Lower leg skin (tissue), 3 donors: ENCODE measurements around the gene UNC5A.

ENCODE experiments used
- POLR2A ChIP-seq, 2 donors: fragments of 450-650 bp; IDR thresholded peaks; one replicate each; pipeline ENCODE4 v1.6.1; 2016 to 2017; ENCODE audit warnings: antibody characterized with exemption in 2 of 2, mild to moderate bottlenecking in 1 of 2, moderate library complexity in 1 of 2
- TF ChIP-seq, protein P1 (sequence below), 3 donors: fragments of 450-650 bp; IDR thresholded peaks; one replicate each; pipeline ENCODE4 v1.5.1; 2016; ENCODE audit warnings: antibody characterized with exemption in 3 of 3, mild to moderate bottlenecking in 3 of 3, moderate library complexity in 2 of 3

DNA sequence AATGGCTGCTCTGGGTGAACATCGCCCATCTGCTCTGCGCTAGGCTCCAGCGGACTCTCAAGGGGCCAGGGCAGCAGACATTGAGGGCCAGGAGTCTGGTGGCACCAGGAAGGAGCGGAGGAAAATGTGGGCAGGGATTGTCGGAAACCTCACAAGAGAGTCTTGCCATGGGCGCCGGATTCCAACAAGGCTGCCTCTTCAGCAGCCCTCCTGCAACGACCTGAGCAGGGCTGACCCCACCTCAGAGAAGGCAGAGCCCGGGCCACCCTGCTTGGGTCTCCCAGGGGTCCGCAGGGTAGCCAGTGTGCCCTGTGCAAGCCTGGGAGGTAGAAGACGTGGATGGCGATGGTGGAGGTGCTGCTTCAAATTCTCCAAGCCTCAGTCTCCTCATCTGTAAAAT is 11.4 kb upstream of the UNC5A start:
- TF ChIP-seq POLR2A (IDR thresholded peaks at IDR 0.05) = no peak
- TF ChIP-seq, protein P1, sequence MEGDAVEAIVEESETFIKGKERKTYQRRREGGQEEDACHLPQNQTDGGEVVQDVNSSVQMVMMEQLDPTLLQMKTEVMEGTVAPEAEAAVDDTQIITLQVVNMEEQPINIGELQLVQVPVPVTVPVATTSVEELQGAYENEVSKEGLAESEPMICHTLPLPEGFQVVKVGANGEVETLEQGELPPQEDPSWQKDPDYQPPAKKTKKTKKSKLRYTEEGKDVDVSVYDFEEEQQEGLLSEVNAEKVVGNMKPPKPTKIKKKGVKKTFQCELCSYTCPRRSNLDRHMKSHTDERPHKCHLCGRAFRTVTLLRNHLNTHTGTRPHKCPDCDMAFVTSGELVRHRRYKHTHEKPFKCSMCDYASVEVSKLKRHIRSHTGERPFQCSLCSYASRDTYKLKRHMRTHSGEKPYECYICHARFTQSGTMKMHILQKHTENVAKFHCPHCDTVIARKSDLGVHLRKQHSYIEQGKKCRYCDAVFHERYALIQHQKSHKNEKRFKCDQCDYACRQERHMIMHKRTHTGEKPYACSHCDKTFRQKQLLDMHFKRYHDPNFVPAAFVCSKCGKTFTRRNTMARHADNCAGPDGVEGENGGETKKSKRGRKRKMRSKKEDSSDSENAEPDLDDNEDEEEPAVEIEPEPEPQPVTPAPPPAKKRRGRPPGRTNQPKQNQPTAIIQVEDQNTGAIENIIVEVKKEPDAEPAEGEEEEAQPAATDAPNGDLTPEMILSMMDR (IDR thresholded peaks at IDR 0.05) = no peak
